CD14-positive monocyte (primary cell): ENCODE data around the gene CFAP69. TPM values are rescaled to one million over a fixed set of nuclear protein-coding genes. Genes with fewer than 3 reads are reported as not detected.

Source experiments
- DNase-seq, 3 donors: peaks; one replicate each; pipeline ENCODE4 v3.0.0-alpha.2; 2011 to 2022
- H2AFZ ChIP-seq: 2 replicates; pipeline ENCODE4 v1.6.0; 2012; ENCODE audit warnings: mild to moderate bottlenecking, low read depth, low read length, inconsistent platforms; ENCODE audit not compliant: insufficient read depth, poor library complexity, severe bottlenecking
- H3K27ac ChIP-seq, 2 donors: 1 replicate in 1 of 2; 2 replicates in 1 of 2; pipeline ENCODE4 v1.5.1; 2012 to 2013; ENCODE audit warnings: low read length in 2 of 2, control low read depth in 1 of 2, inconsistent platforms in 1 of 2, low read depth in 1 of 2, mild to moderate bottlenecking in 1 of 2
- H3K27me3 ChIP-seq, 2 donors: one replicate each; pipeline versions ENCODE4 v1.6.0 to v1.6.1; 2011 to 2013; ENCODE audit warnings: low read length in 2 of 2; ENCODE audit not compliant: control insufficient read depth in 2 of 2, insufficient read depth in 2 of 2
- H3K36me3 ChIP-seq, 2 donors: replicated peaks in 1 of 2; 1 replicate in 1 of 2; 2 replicates in 1 of 2; pipeline versions ENCODE4 v1.5.1 to v1.6.1; 2012 to 2013; ENCODE audit warnings: low read length in 2 of 2, control low read depth in 1 of 2, inconsistent platforms in 1 of 2, mild to moderate bottlenecking in 1 of 2; ENCODE audit not compliant: insufficient read depth in 2 of 2, control insufficient read depth in 1 of 2
- H3K4me1 ChIP-seq, 2 donors: 1 replicate in 1 of 2; 2 replicates in 1 of 2; pipeline versions ENCODE4 v1.5.1 to v1.6.1; 2012 to 2013; ENCODE audit warnings: low read length in 2 of 2, control low read depth in 1 of 2, inconsistent platforms in 1 of 2, mild to moderate bottlenecking in 1 of 2, moderate library complexity in 1 of 2; ENCODE audit not compliant: insufficient read depth in 2 of 2, control insufficient read depth in 1 of 2
- H3K4me2 ChIP-seq: replicated peaks from 2 replicates; pipeline ENCODE3; 2012; ENCODE audit warnings: low read length, moderate library complexity, mild to moderate bottlenecking; ENCODE audit not compliant: poor library complexity, severe bottlenecking; ENCODE audit errors: extremely low read depth
- H3K4me3 ChIP-seq, 3 experiments: fragments of 200-600 bp in 1 of 3; sonication (generic) in 1 of 3; replicated peaks in 1 of 3; 1 replicate in 2 of 3; 2 replicates in 1 of 3; pipeline ENCODE4 v1.5.1; 2011 to 2013; ENCODE audit warnings: low read length in 3 of 3, mild to moderate bottlenecking in 3 of 3, control low read depth in 2 of 3, low read depth in 2 of 3, inconsistent platforms in 1 of 3, moderate library complexity in 1 of 3
- H3K79me2 ChIP-seq: 2 replicates; pipeline ENCODE4 v1.6.0; 2012; ENCODE audit warnings: mild to moderate bottlenecking, control low read depth, inconsistent platforms, low read length, moderate library complexity; ENCODE audit not compliant: insufficient read depth
- H3K9ac ChIP-seq: 2 replicates; pipeline ENCODE4 v1.6.0; 2017; ENCODE audit warnings: low read length, mild to moderate bottlenecking; ENCODE audit not compliant: insufficient read depth, poor library complexity, severe bottlenecking
- H3K9me3 ChIP-seq, 2 donors: replicated peaks in 1 of 2; 1 replicate in 1 of 2; 2 replicates in 1 of 2; pipeline versions ENCODE4 v1.5.1 to v1.6.1; 2012 to 2013; ENCODE audit warnings: low read length in 2 of 2, control low read depth in 1 of 2; ENCODE audit not compliant: control insufficient read depth in 1 of 2, insufficient read depth in 1 of 2
- H4K20me1 ChIP-seq: 2 replicates; pipeline ENCODE4 v1.6.0; 2012; ENCODE audit warnings: mild to moderate bottlenecking, low read length, control low read depth, moderate library complexity; ENCODE audit not compliant: insufficient read depth
- H3K27ac Mint-ChIP-seq, 7 donors: one replicate each; pipeline ENCODE4 v1.8.0; 2020; ENCODE audit warnings: mild to moderate bottlenecking in 7 of 7, mixed read lengths in 7 of 7, moderate library complexity in 6 of 7, inconsistent platforms in 2 of 7
- H3K27me3 Mint-ChIP-seq, 3 donors: one replicate each; pipeline ENCODE4 v1.8.0; 2021 to 2022; ENCODE audit warnings: low read depth in 3 of 3, mild to moderate bottlenecking in 3 of 3, mixed read lengths in 3 of 3, moderate library complexity in 3 of 3, inconsistent platforms in 1 of 3
- H3K36me3 Mint-ChIP-seq, 2 donors: one replicate each; pipeline ENCODE4 v1.8.0; 2020; ENCODE audit warnings: mixed read lengths in 2 of 2, inconsistent platforms in 1 of 2, mild to moderate bottlenecking in 1 of 2
- H3K4me1 Mint-ChIP-seq: one replicate; pipeline ENCODE4 v1.8.0; 2020; ENCODE audit warnings: mild to moderate bottlenecking, mixed read lengths
- H3K4me3 Mint-ChIP-seq, 2 donors: one replicate each; pipeline ENCODE4 v1.8.0; 2020; ENCODE audit warnings: mild to moderate bottlenecking in 2 of 2, mixed read lengths in 2 of 2, moderate library complexity in 1 of 2
- H3K9me3 Mint-ChIP-seq, 7 donors: one replicate each; pipeline ENCODE4 v1.8.0; 2020 to 2022; ENCODE audit warnings: mixed read lengths in 7 of 7, mild to moderate bottlenecking in 6 of 7, moderate library complexity in 6 of 7, inconsistent platforms in 2 of 7
- WGBS: methylation state at CpG from one replicate; pipeline ENCODE4 v1.1.5; 2013; ENCODE audit warnings: missing lambda C conversion rate; ENCODE audit not compliant: insufficient coverage; 5-methylcytosine and 5-hydroxymethylcytosine counted together
- intact Hi-C, 2 donors: fragments of 100-400 bp; cut with micrococcal nuclease; formaldehyde crosslinking; loops; one replicate each; pipeline versions ENCODE4 v1.15.0 to v1.15.1; 2023
- polyA plus RNA-seq, 3 donors: library from polyadenylated mRNA; depleted of rRNA in 1 of 3; unstranded in 2 of 3; stranded (reverse) in 1 of 3; fragments of 300-500 nt in 2 of 3; fragments of >200 nt in 1 of 3; fragmentation: Illumina TruSeq in 2 of 3; gene quantifications; 1 replicate in 2 of 3; 2 replicates in 1 of 3; pipeline ENCODE4 v1.2.3, GENCODE V29; 2012 to 2021
- TF ChIP-seq, protein P1 (sequence below): fragments of 200-600 bp; IDR thresholded peaks from one replicate; pipeline ENCODE4 v1.8.0; 2022; ENCODE audit warnings: antibody characterized with exemption, mild to moderate bottlenecking

CFAP69 gene
- polyA plus RNA-seq, 3 donors, result not detected

DNA sequence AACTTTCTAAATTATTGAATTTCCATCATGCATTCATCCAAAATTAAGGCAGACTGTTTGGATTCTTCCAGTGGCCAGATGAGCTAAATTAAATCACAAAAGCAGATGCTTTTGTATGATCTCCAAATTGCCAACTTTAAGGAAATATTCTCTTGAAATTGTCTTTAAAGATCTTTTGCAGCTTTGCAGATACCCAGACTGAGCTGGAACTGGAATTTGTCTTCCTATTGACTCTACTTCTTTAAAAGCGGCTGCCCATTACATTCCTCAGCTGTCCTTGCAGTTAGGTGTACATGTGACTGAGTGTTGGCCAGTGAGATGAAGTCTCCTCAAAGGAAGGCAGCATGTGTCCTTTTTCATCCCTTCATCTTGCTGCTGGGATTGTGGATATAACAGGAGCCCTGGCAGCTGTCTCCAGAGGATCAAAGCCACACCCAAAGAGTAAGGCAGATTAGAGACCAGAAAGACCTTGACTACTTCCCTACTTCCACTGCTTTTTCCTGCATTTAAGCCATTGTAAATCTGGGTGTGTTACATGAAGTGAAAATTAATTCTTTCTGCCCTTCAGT is 8.2 kb upstream of the CFAP69 start:
- H3K36me3 ChIP-seq, result no peaks in the 10 kb centered on the region
- peaks cover 4% of the 10 kb centered on the region for H3K4me1 Mint-ChIP-seq

DNA sequence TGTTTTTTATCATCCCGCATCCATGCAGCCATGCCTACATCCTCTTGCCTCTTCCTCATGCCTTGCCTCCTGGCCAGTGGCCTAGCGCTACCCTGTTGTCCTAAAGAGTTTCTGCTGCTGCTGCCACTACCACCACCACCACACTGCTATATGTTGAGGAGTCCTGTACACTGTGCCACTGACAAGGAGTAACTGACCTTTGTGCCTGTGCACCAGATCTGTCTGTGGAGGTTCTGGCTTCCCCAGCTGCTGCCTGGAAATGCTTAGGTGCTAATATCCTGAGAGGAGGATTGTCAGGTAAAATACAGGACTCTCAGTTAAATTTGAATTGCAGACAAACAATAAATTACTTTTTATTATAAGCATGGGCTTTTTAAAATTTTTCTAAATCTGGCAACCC is 7.0 kb upstream of the CFAP69 start:
- intact Hi-C loops, result no loop called here
- peaks cover 4% of the 10 kb centered on the region for H3K4me1 Mint-ChIP-seq
- TF ChIP-seq, protein P1, sequence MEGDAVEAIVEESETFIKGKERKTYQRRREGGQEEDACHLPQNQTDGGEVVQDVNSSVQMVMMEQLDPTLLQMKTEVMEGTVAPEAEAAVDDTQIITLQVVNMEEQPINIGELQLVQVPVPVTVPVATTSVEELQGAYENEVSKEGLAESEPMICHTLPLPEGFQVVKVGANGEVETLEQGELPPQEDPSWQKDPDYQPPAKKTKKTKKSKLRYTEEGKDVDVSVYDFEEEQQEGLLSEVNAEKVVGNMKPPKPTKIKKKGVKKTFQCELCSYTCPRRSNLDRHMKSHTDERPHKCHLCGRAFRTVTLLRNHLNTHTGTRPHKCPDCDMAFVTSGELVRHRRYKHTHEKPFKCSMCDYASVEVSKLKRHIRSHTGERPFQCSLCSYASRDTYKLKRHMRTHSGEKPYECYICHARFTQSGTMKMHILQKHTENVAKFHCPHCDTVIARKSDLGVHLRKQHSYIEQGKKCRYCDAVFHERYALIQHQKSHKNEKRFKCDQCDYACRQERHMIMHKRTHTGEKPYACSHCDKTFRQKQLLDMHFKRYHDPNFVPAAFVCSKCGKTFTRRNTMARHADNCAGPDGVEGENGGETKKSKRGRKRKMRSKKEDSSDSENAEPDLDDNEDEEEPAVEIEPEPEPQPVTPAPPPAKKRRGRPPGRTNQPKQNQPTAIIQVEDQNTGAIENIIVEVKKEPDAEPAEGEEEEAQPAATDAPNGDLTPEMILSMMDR, result no peak
- H3K27me3 ChIP-seq, result peaks cover 4 to 13% of the 10 kb centered on the region in 2 donors
- H4K20me1 ChIP-seq, result no peaks in the 10 kb centered on the region
- no peaks in the 10 kb centered on the region for H3K36me3 ChIP-seq
- no peak overlapping the region for H2AFZ ChIP-seq
- no peak overlapping the region for H3K4me3 Mint-ChIP-seq
- WGBS, result no CpG with 5 or more reads among the region's 2 CpGs
- DNase-seq, result no peak
- no peaks in the 10 kb centered on the region for H3K4me1 ChIP-seq
- peaks cover 5 to 9% (median 8%) of the 10 kb centered on the region in 3 donors for H3K27me3 Mint-ChIP-seq
- no peaks in the 10 kb centered on the region for H3K79me2 ChIP-seq
- H3K9me3 Mint-ChIP-seq, result no peaks in the 10 kb centered on the region
- no peaks in the 10 kb centered on the region for H3K9me3 ChIP-seq
- H3K4me2 ChIP-seq, result no peak overlapping the region
- H3K27ac Mint-ChIP-seq, result no peak overlapping the region
- H3K9ac ChIP-seq, result no peak overlapping the region
- H3K36me3 Mint-ChIP-seq, result no peaks in the 10 kb centered on the region
- no peak overlapping the region for H3K4me3 ChIP-seq
- H3K27ac ChIP-seq, result no peak overlapping the region

More for the DNA sequence above, 8.2 kb upstream of the CFAP69 start:
- Mint-ChIP-seq H3K36me3 (no peaks in the 10 kb centered on the region), H3K27ac (no peak overlapping the region), H3K27me3 (peaks cover 2 to 8% (median 3%) of the 10 kb centered on the region in 3 donors), H3K9me3 (no peaks in the 10 kb centered on the region), H3K4me3 (no peak overlapping the region)
- Histone ChIP-seq H3K27me3 (peaks cover 4% of the 10 kb centered on the region in 2 donors), H3K9me3 (no peaks in the 10 kb centered on the region), H3K27ac (no peak overlapping the region), H3K9ac (no peak overlapping the region), H3K4me3 (no peak overlapping the region), H4K20me1 (no peaks in the 10 kb centered on the region), H3K79me2 (no peaks in the 10 kb centered on the region), H2AFZ (no peak overlapping the region), H3K4me2 (no peak overlapping the region), H3K4me1 (no peaks in the 10 kb centered on the region)
- intact Hi-C loops, result no loop called here
- no CpG with 5 or more reads among the region's 1 CpG for WGBS
- DNase-seq, result no peak
- TF ChIP-seq, protein P1, result no peak
